Tibial nerve (tissue), 4 donors: ENCODE data around the gene MGAT2. TPM values are rescaled to one million over a fixed set of nuclear protein-coding genes. Genes with fewer than 3 reads are reported as not detected.

Source experiments
- DNase-seq, 2 donors: peaks; one replicate each; pipeline ENCODE4 v3.0.0-alpha.2; 2019; ENCODE audit warnings: low spot score in 2 of 2
- H3K27ac ChIP-seq, 4 donors: fragments of 200-600 bp; sonication (generic) in 3 of 4; one replicate each; pipeline ENCODE4 v1.5.1; 2017 to 2019; ENCODE audit warnings: mild to moderate bottlenecking in 1 of 4
- H3K27me3 ChIP-seq, 2 donors: fragments of 200-600 bp; sonication (generic) in 1 of 2; one replicate each; pipeline versions ENCODE4 v1.5.1 to v1.6.0; 2017 to 2019
- H3K36me3 ChIP-seq, 3 donors: fragments of 200-600 bp; sonication (generic); one replicate each; pipeline ENCODE4 v1.5.1; 2018 to 2019
- H3K4me1 ChIP-seq, 4 donors: fragments of 200-600 bp; sonication (generic) in 3 of 4; one replicate each; pipeline ENCODE4 v1.5.1; 2017 to 2019
- H3K4me3 ChIP-seq, 4 donors: fragments of 200-600 bp; sonication (generic) in 3 of 4; one replicate each; pipeline ENCODE4 v1.5.1; 2017 to 2019; ENCODE audit warnings: mild to moderate bottlenecking in 1 of 4, moderate library complexity in 1 of 4
- H3K9me3 ChIP-seq, 4 donors: fragments of 200-600 bp; sonication (generic) in 3 of 4; one replicate each; pipeline ENCODE4 v1.5.1; 2017 to 2019
- CTCF ChIP-seq, 5 experiments: fragments of 200-600 bp in 3 of 5; fragments of 450-650 bp in 2 of 5; sonication (generic) in 3 of 5; IDR thresholded peaks; one replicate each; pipeline ENCODE4 v1.5.1; 2016 to 2019; ENCODE audit warnings: antibody characterized with exemption in 5 of 5, mild to moderate bottlenecking in 3 of 5, moderate library complexity in 2 of 5
- EP300 ChIP-seq, 2 donors: sonication (generic); formaldehyde crosslinking; IDR thresholded peaks; one replicate each; pipeline ENCODE4 v1.6.1; 2017; ENCODE audit warnings: antibody characterized with exemption in 2 of 2, mild to moderate bottlenecking in 1 of 2
- POLR2A ChIP-seq, 2 donors: fragments of 450-650 bp; IDR thresholded peaks; one replicate each; pipeline ENCODE4 v1.6.1; 2017; ENCODE audit warnings: antibody characterized with exemption in 2 of 2, mild to moderate bottlenecking in 2 of 2, moderate library complexity in 2 of 2
- WGBS, 2 donors: methylation state at CpG; one replicate each; pipeline ENCODE4 v1.1.5; 2018; 5-methylcytosine and 5-hydroxymethylcytosine counted together
- total RNA-seq, 4 donors: library from RNA; depleted of rRNA; stranded (reverse); fragments of >200 nt; gene quantifications; one replicate each; pipeline ENCODE4 v1.1.0, GENCODE V29; 2016

MGAT2 gene
- total RNA-seq, 4 donors from 2014 or later, result 21.0 to 24.3 (median 23.8) TPM

DNA sequence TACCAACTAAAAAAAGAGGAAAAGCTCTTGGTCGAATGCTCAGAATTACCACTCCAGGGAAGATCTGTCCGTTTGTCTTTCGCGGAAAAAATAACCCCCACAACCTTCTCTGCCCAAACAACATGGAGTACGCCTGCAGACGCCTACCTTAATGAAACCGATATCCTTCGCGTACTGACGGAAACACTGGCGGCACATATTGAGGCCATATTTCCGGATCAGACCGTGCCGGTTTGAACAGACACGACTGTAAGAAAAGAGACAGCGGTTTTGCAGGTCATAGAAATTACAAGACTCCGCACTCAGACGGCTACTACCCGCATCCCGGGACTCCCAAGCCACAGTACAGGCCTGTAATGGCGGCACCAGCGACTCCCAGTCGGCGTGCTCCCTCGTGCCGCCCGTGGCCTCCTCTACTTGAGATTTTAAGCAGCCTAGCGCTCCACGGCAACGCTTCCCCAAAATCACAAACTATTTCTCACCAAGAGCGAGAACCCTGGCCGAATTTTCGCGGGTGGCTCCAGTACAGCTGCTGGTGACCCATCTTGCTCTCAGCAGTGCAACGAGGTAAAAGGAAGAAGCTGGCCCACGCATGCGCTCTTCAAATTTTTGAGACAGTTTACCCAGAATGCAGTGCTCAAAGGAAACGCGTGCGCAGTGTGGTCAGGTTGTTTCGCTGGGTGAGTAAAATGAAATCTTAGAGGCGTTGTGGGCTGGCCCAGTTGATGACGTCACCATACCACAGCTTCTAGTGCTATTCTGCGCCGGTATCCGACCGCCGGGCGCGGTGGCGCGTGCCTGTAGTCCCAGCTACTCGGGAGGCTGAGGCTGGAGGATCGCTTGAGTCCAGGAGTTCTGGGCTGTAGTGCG lies 34.6 kb upstream of the MGAT2 start, which contains the start of gene RPS29:
Gene RPS29, minus strand, starts transcription at position 578 of the 870 bp plus-strand sequence. Its CDS starts 34 bp downstream, at position 544.
- Histone ChIP-seq H3K4me3 (peak within 1 kb of the TSS; percentile 71 to 89 (median 83)), H3K27ac (peak within 1 kb of the TSS; percentile 68 to 97 (median 92)), H3K36me3 (peaks cover 0 to 27% (median 7%) of the 10 kb centered on the region in 3 donors), H3K9me3 (no peaks in the 10 kb centered on the region), H3K27me3 (no peaks in the 10 kb centered on the region), H3K4me1 (peaks cover 0 to 35% (median 21%) of the 10 kb centered on the region in 4 donors)
- 0% methylated on average over 45 to 54 of the region's 55 CpGs for WGBS, 2 donors
- TF ChIP-seq POLR2A (IDR thresholded peaks at IDR 0.05) (peak; percentile 87 to 90), EP300 (IDR thresholded peaks at IDR 0.05) (peak; percentile 90 to 97), CTCF (IDR thresholded peaks at IDR 0.05) (no peak)
- peak; percentile 97 for DNase-seq

DNA sequence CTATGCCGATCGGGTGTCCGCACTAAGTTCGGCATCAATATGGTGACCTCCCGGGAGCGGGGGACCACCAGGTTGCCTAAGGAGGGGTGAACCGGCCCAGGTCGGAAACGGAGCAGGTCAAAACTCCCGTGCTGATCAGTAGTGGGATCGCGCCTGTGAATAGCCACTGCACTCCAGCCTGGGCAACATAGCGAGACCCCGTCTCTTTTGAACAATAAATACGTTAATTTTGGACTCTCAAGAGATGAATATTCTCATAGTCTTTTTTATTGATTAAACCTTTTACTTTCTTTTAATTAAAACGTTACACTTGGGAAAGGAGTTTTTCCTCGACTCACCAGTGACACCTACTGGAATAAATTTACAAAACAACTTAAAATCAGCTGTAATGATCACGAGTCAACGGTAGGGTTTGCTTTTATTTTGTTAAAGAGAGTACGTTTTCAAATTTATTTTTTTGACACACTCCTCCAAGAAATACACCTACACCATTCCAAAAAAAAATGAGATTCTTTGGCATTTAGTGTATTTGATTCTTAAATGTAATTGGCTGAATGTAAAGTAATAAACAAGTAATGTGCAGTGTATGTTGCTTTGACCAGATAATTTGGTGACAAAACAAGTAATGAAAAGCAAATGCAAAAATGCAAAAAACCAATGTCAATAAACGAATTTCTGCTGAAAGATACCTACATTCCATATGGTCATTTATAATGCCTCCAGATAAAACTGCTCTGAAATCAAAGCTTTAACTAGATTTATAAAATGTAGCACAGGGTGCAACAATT lies 33.7 kb upstream of the MGAT2 start:
- Histone ChIP-seq H3K4me1 (peaks cover 0 to 31% (median 21%) of the 10 kb centered on the region in 4 donors), H3K4me3 (peak overlapping the region; percentile 71 to 89 (median 83)), H3K27me3 (no peaks in the 10 kb centered on the region), H3K9me3 (no peaks in the 10 kb centered on the region), H3K36me3 (peaks cover 0 to 27% (median 7%) of the 10 kb centered on the region in 3 donors), H3K27ac (peak overlapping the region; percentile 68 to 97 (median 92))
- 1 to 3% methylated on average over 11 to 14 of the region's 21 CpGs for WGBS, 2 donors
- no peak for DNase-seq
- TF ChIP-seq EP300 (IDR thresholded peaks at IDR 0.05) (no peak), CTCF (IDR thresholded peaks at IDR 0.05) (peak; percentile 68 to 85 (median 79))

- DNase-seq, result no peak
- no peak overlapping the region for H3K4me3 ChIP-seq
- H3K36me3 ChIP-seq, result peaks cover 0 to 1% (median 0%) of the 10 kb centered on the region in 3 donors
- H3K27me3 ChIP-seq, result no peaks in the 10 kb centered on the region
- H3K4me1 ChIP-seq, result peaks cover 0 to 17% (median 8%) of the 10 kb centered on the region in 4 donors
- WGBS, 2 donors, result 82 to 85% methylated on average over 3 of the region's 3 CpGs
- TF ChIP-seq CTCF (IDR thresholded peaks at IDR 0.05) (no peak), POLR2A (IDR thresholded peaks at IDR 0.05) (no peak), EP300 (IDR thresholded peaks at IDR 0.05) (no peak)
- no peaks in the 10 kb centered on the region for H3K9me3 ChIP-seq
- H3K27ac ChIP-seq, result no peak overlapping the region
Measured at GRCh38 chr14:49589387-49589786, 31.2 kb upstream of the MGAT2 start.

- H3K36me3 ChIP-seq, result no peaks in the 10 kb centered on the region
- no peak overlapping the region for H3K4me3 ChIP-seq
- WGBS, 2 donors, result 57 to 58% methylated on average over 3 of the region's 3 CpGs
- DNase-seq, result no peak
- no peak for TF ChIP-seq CTCF (IDR thresholded peaks at IDR 0.05)
- no peak for TF ChIP-seq EP300 (IDR thresholded peaks at IDR 0.05)
- TF ChIP-seq POLR2A (IDR thresholded peaks at IDR 0.05), result no peak
- no peaks in the 10 kb centered on the region for H3K9me3 ChIP-seq
- peaks cover 0 to 28% (median 7%) of the 10 kb centered on the region in 4 donors for H3K4me1 ChIP-seq
- H3K27ac ChIP-seq, result peak overlapping the region in 2 of 4 donors; percentile 4 to 30
- no peaks in the 10 kb centered on the region for H3K27me3 ChIP-seq
Measured at GRCh38 chr14:49593016-49593415, 27.6 kb upstream of the MGAT2 start.
